Suppressor macrophage (primary cell): ENCODE results near the gene ASB11.
"Not testable (repeated sequence)": the region's sequence is repeated elsewhere in the genome, so short reads cannot be mapped to it uniquely, and the experiment has no call there.

Experiments
- DNase-seq, 4 experiments: peaks; one replicate each; pipeline ENCODE4 v3.0.0-alpha.2; 2020 to 2022
- total RNA-seq, 17 experiments: gene quantifications; one replicate each; lab custom pipeline; 2026; ENCODE audit warnings: mixed read lengths in 6 of 17, inconsistent platforms in 3 of 17; lab: John Stamatoyannopoulos, UW

ASB11 gene
- total RNA-seq: 0 to 0.66 (median 0) reads per million in 17 experiments

- DNase-seq: no peak
Measured at GRCh38 chrX:15315509-15315908, at the start of gene ASB11. Gene ASB11, minus strand, starts transcription at chrX:15315640. Its CDS starts 35 bp downstream, at chrX:15315605.

DNA sequence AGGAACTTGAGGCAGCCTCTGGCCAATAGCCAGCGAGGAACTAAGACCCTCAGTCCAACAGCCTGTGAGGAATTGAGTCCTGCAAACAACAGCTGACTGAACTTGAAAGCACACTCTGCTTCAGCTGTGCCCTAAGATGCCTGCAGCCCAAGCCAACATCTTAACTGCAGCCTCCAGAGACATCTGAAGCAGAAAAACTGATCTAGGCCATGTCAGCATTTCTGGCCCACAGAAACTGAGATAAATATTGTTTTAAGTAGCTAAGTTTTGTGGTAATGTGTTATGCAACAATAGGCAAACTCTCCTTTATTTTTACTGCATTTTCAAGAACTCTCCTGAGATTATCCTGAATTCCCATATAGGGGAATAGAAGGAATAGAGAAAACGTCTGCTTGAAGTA is 44.3 kb upstream of the ASB11 start:
- no peak for DNase-seq

GRCh38 chrX:15358533-15358932 is 43.1 kb upstream of the ASB11 start:
- no peak for DNase-seq

- peak; percentile 3 to 69 (median 36) for DNase-seq
Measured at GRCh38 chrX:15356444-15356843, 41.0 kb upstream of the ASB11 start.

- DNase-seq: peak; percentile 2 to 19 (median 8)
Measured at GRCh38 chrX:15350329-15350996, 35.0 kb upstream of the ASB11 start.

- peak; percentile 53 to 76 (median 70) for DNase-seq
Measured at GRCh38 chrX:15349046-15349445, 33.6 kb upstream of the ASB11 start.

GRCh38 chrX:15345976-15346375 is 30.5 kb upstream of the ASB11 start:
- no peak for DNase-seq

DNA sequence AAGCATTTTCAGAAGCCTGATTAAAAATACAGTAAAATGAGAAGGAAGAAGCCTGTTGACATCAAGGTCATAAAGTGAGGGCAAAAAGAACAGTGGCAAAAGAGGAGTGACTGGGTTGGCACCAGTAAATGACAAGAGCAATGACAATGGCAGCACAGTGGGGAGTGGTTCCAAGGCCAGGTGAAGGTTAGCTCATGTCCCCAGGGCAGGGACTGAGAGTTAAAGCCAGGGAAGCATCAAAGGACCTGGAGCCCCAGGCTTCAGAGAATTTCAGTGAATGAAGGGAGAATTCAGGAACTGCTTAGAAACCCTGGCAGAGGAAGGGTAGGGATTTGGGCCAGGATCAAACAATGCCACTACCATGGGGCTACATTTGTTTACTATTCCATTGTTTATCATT is 28.7 kb upstream of the ASB11 start:
- DNase-seq: no peak

GRCh38 chrX:15343075-15343476 is 27.6 kb upstream of the ASB11 start:
- no peak for DNase-seq

DNA sequence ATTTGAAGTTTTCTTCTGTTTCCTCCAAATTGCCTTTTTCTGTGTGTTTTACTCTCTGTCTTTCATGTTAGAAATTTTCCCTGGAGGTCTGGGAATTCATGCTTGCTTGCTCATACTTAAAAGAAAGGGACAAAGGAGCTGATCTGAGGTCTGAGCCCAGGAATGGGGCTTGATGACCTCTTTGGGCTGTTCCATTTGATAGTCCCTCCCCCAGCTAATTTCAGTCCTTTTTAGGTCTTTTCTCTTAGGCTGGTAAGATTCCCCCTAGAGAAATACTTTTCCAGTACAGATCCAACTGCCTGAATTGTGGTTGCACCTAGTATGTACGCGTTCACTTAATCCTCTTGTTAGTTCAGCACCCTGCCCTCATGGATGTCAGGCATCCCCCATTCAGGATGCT is 25.4 kb upstream of the ASB11 start:
- DNase-seq: no peak

- DNase-seq: peak; percentile 26 to 65 (median 49)
Measured at GRCh38 chrX:15336023-15336413, 20.6 kb upstream of the ASB11 start.

GRCh38 chrX:15335135-15336022 is 19.9 kb upstream of the ASB11 start, which contains the start of gene PIGA:
Gene PIGA, minus strand, starts transcription at chrX:15335523. Its CDS starts 3,593 bp downstream, at chrX:15331930.
- DNase-seq: peak; percentile 95 to 97 (median 96)

GRCh38 chrX:15334561-15334960 is 19.1 kb upstream of the ASB11 start:
- peak; percentile 5 to 36 (median 18) for DNase-seq

DNA sequence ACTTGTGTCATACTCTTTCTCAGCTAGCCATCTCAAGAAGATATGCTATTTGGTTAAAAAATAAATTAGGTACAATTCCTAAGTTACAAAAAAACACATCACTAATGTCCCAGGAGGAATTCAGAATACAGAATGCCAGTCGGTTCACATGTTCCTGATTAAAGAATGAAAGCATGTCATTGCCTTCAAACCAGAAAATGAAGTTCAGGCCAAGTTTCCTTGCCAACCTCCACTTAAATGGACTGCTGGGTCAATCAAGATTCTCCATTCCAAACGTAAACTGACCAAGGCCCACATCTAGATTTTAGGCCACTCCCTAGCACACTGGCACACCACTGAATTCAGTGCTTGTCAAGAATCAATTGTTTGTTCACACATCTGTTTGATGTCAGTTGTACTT is 13.4 kb upstream of the ASB11 start:
- DNase-seq: no peak

DNA sequence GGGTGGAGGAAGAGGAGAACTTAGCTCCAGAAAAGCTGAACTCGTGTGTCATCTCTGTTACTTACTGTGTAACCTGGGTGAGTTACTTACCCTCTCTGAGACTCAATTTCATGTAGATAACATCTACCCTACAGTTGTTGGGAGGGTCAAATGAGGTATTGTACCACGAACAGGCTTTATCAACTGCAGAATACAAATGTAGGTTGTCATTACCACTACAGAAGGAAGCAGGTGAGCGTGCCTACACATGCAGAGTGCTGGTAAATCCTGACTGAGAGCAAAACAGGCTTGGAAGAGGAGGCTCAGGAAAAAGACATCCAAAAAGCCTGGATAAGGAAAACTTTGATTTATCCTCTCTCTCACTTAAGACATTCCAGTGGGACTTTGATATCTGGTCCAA is 12.7 kb upstream of the ASB11 start:
- no peak for DNase-seq

DNA sequence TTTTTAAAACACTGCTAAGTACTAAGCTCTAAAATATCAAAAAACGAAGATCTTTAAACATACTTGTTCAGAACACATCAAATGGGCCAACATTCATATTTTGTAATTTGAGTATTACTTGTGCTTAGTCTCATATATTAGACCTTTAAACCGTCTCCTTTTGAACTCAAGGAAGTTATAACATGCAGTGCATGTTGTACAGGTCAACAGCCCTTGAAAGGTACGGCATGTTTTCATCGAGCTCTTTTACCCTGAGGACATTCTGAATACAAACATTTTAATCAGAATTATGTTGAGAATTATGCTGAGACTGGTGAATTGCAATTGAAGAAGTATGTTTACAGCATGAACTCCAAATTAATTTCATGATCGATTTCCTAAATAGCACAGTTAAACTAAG is 7.0 kb upstream of the ASB11 start:
- no peak for DNase-seq

GRCh38 chrX:15322072-15322471 is 6.6 kb upstream of the ASB11 start:
- DNase-seq: no peak

DNA sequence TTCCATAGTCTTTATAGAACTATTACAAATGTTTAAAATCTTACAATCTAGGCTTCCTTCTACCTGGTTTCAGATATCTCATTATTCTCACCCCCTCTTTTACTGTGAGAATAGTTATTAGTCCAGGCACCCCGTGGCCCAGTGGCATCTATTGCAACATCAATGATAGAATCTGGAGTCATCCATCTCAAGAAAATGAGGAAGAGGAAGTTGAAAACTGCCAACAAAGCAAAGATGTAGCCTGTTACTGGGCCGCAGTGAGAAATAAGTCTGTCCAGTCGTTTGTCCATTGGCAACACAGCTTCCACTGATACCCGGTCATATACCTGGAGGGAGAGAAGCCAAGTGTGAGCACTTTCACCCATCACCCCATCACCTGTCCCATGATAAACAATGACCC is 6.0 kb upstream of the ASB11 start:
- DNase-seq: peak; percentile 63 to 86 (median 79)

DNA sequence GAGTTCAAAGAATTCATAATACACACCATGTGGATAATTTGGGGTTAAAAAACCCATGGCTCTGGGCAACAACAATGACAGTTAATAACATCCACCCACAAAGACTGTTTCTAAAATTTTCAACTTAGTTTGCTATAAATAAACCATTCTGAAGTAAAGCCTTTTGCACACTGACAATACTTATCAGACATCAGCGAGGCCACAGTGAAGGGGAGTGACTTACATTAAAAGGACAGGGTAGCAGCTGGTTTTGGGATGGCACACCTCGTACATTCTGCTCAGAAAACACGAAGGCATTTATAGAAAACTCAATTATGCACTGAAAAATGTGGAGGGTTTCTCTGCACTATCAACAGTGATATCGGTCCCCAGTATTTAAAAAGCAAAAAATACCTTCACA is 4.9 kb upstream of the ASB11 start:
- DNase-seq: no peak

- no peak for DNase-seq
Measured at GRCh38 chrX:15319075-15319474, 3.6 kb upstream of the ASB11 start.

GRCh38 chrX:15314472-15314871 is 968 bp downstream of the ASB11 start:
- no peak for DNase-seq

- DNase-seq: no peak
Measured at GRCh38 chrX:15311119-15311518, 4.3 kb downstream of the ASB11 start.

DNA sequence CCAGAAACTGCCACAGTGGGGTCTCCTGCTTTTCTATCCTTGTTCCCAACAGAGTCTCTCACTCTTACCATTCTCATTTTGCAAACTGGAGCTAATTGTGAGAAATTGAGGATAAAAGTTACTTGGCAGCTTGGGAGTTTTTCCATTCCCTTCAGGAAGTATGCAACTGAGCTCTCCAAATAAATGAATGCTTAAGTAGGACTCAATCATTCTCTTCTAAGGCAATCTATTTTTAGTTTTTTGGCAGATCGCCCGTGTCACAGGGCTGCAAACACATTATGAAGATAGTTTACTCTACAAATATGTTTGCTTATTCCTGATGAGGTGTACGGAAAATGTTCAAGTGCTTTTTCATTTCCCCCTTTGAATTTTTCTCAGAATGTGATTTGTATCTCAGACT is 5.3 kb downstream of the ASB11 start:
- peak; percentile 41 to 55 (median 50) for DNase-seq

- DNase-seq: not testable (repeated sequence)
Measured at GRCh38 chrX:15305899-15306298, 9.5 kb downstream of the ASB11 start.
